ENCODE results near the gene PRKCI.

PRKCI gene

DNA sequence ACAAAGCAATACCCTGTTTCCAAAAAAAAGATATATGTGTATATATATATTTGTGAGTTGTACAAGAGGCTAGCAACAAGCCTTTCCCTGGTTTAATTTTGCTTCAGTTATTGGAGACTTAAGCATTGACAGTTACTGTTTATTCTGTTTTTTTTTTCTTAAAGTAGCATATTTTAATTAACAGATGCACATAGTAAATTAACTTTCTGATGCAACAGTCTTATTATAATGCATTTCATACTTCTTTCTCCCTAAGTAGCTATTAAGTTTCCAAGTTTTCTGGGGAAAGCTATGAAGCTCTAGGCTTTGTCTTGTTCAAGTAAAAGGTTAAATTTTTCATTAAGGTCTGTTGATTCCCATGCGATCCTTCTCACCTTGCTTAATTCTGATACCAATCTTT lies 17.9 kb downstream of the PRKCI start:
- POLR2A ChIA-PET = no interaction called here
- TF ChIP-seq, protein P1, sequence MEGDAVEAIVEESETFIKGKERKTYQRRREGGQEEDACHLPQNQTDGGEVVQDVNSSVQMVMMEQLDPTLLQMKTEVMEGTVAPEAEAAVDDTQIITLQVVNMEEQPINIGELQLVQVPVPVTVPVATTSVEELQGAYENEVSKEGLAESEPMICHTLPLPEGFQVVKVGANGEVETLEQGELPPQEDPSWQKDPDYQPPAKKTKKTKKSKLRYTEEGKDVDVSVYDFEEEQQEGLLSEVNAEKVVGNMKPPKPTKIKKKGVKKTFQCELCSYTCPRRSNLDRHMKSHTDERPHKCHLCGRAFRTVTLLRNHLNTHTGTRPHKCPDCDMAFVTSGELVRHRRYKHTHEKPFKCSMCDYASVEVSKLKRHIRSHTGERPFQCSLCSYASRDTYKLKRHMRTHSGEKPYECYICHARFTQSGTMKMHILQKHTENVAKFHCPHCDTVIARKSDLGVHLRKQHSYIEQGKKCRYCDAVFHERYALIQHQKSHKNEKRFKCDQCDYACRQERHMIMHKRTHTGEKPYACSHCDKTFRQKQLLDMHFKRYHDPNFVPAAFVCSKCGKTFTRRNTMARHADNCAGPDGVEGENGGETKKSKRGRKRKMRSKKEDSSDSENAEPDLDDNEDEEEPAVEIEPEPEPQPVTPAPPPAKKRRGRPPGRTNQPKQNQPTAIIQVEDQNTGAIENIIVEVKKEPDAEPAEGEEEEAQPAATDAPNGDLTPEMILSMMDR (IDR thresholded peaks at IDR 0.05; ENCODE audit: control extremely low read depth, extremely low read depth, low read depth, missing control alignments) = no peak
- CTCF ChIA-PET = no interaction called here

DNA sequence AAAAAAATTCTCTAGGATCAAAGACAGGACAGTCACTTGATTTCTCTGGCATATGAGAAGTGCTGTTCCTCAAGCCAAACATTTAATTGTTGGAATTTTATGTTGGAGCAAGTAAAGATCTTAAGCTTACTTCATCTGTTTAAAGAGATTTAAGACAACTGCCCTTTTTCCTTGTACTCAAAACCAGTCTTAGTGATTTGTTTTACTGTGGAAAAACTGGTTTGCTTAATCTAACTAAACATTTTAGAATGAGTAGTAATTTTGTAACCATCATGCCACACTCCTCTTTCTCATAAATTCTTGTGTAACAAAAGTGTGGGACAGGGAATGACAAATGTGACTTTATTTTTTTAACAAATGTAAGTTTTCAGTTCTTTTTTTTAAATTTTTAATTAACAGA lies 18.4 kb downstream of the PRKCI start:
- ChIA-PET CTCF (no interaction called here), POLR2A (no interaction called here)
- TF ChIP-seq, protein P1 (IDR thresholded peaks at IDR 0.05; ENCODE audit: control extremely low read depth, extremely low read depth, low read depth, missing control alignments) = no peak
- no peak for DNase-seq (ENCODE audit: extremely low spot score)

More for the DNA sequence above, 17.9 kb downstream of the PRKCI start:
- no peak for DNase-seq (ENCODE audit: extremely low spot score)

DNA sequence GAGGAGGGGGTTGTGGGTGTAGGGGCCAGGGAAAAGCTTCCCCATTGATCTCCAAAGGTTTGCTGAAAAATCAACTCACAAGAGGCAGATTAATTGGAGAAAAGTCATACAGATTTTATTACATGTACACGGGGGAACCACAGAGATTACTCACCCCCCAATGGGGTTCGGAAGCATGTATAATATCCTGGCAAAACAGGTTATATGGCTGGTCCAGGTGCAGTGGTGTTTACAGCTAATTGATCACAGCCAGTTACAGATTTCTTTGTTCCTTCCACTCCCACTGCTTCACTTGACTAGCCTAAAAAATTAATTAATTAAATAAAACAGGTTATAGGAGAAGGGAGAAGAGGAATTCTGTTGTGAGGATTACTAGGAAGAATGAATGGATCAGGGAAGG lies 22.4 kb downstream of the PRKCI start:
- POLR2A ChIA-PET = no interaction called here
- CTCF ChIA-PET = interaction anchor here (0.9 to 1.4 kb wide), 2 partner anchors 8 to 20 kb away, joined by 3 to 4 read pairs; no protein-coding TSS in a partner anchor
- DNase-seq (ENCODE audit: extremely low spot score) = no peak
- TF ChIP-seq, protein P1 (IDR thresholded peaks at IDR 0.05; ENCODE audit: control extremely low read depth, extremely low read depth, low read depth, missing control alignments) = no peak

DNA sequence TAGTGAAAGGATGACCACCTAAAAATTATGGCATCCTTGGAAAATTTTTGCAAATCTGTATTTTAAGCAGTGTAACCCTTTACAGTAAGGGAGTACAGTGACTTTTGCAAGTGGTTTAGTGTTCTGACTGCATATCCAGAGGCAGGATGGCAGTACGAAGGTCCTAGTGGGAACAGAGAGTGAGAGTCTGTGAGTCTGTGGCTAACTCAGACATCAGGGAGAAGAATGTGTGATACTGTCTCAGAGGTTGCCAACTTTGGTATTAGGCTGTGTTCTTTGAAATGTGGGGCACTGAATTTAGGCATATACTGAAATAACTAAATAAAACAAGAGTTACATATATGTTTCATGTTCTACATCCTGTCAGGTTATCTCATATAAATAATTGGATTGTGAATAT lies 25.7 kb downstream of the PRKCI start:
- POLR2A ChIA-PET = interaction anchor here (0.6 kb wide), 1 partner anchor 78 kb away, joined by 8 read pairs; no protein-coding TSS in a partner anchor
- no peak for DNase-seq (ENCODE audit: extremely low spot score)
- TF ChIP-seq, protein P1 (IDR thresholded peaks at IDR 0.05; ENCODE audit: control extremely low read depth, extremely low read depth, low read depth, missing control alignments) = no peak
- CTCF ChIA-PET = interaction anchor here (0.8 to 1.1 kb wide), 2 partner anchors 11 to 81 kb away, joined by 3 read pairs; no protein-coding TSS in a partner anchor

DNA sequence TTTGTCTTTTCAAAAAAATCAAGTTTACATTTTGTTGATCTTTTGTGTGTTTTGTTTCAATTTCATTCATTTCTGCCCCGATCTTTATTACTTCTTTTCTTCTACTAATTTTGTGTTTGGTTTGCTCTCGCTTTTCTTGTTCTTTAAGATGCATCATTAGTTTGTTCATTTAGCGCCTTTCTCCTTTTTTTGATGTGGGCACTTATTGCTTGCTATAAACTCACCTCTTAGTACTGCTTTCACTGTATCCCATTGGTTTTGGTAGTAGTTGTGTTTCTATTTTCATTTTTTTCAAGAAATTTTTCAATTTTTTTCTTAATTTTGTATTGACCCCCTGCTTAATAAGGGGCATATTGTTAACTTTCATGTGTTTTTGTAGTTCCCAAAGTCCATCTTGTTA lies 34.4 kb downstream of the PRKCI start:
- TF ChIP-seq, protein P1 (IDR thresholded peaks at IDR 0.05; ENCODE audit: control extremely low read depth, extremely low read depth, low read depth, missing control alignments) = no peak
- CTCF ChIA-PET = no interaction called here
- no peak for DNase-seq (ENCODE audit: extremely low spot score)
- POLR2A ChIA-PET = no interaction called here

DNA sequence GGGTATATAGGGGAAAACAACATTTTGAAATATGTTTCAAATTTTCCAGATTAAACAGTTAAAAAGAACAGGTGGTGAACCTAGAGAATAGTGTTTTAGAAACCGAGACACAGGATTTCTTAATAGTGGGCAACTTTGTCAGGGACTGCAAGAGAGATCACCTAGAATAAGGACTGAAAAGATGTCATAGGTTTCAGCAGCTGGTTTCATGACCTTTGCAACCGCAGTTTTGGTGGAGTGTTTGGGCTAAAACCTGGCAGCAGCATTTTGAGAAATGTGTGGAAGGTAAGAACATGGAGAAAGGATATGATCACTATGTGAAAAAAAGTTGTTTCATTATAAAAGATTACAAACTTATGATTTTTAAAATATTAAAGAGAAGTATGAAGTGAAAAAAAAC lies 34.9 kb downstream of the PRKCI start:
- TF ChIP-seq, protein P1 (IDR thresholded peaks at IDR 0.05; ENCODE audit: control extremely low read depth, extremely low read depth, low read depth, missing control alignments) = no peak
- DNase-seq (ENCODE audit: extremely low spot score) = peak; percentile 26
- POLR2A ChIA-PET = no interaction called here
- CTCF ChIA-PET = interaction anchor here (1.6 kb wide), 1 partner anchor 391 kb away, joined by 3 read pairs; no protein-coding TSS in a partner anchor

Data from GM10248 (cell line).